GM23248 (cell line): Measurements from ENCODE around the gene SURF6.

Experiments used
- EZH2 ChIP-seq: fragments of 200-600 bp; sonication (generic); IDR thresholded peaks from 2 replicates; pipeline ENCODE4 v1.6.1; 2018; ENCODE audit warnings: antibody characterized with exemption, mild to moderate bottlenecking; ENCODE audit not compliant: insufficient read depth, poor library complexity, severe bottlenecking
- EZH2phosphoT487 ChIP-seq: fragments of 200-600 bp; sonication (generic); IDR thresholded peaks from 2 replicates; pipeline ENCODE4 v1.6.1; 2018; ENCODE audit warnings: antibody characterized with exemption, moderate library complexity, mild to moderate bottlenecking, low read depth; ENCODE audit not compliant: insufficient read depth

DNA sequence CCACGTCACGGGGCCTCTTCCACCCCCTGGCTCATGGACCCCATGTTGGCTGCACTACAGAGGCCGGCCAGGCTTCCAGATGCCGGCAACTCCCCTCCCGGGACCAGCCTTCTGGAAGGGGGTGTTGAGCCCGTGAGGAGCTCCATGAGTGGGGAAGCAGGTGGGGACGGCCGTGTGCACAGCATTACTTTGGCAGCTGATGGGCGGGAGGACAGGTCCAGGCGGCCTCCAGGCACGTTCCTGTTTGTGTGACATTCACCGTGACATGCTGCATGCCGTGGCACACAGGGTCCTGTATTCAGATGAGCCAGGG, 31.9 kb downstream of the SURF6 start:
- TF ChIP-seq EZH2 (no peak), EZH2phosphoT487 (no peak)
